ENCODE data around the gene WBP1.

WBP1 gene

GRCh38 chr2:74503506-74504475, 45.6 kb downstream of the WBP1 start:
- no peak for DNase-seq

DNA sequence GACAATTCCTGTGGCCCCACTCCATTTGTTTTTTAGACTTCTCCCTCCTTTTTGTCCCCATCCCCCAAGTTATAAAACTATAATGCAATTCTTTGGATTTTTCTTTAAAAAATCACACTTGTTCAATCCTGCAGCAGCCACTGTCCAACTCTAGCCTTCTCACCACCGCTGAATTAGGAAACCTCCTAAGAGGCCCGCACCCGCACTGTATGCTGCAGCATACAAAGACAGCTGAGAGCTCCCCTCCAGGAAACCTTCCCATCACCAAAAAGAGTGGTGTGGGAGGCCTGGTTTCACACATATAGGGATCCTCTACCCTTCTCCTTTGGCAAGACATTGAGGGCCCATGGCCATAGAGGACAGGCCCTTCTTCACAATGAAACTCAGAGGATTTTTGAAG, 46.4 kb downstream of the WBP1 start:
- no peak for DNase-seq

DNA sequence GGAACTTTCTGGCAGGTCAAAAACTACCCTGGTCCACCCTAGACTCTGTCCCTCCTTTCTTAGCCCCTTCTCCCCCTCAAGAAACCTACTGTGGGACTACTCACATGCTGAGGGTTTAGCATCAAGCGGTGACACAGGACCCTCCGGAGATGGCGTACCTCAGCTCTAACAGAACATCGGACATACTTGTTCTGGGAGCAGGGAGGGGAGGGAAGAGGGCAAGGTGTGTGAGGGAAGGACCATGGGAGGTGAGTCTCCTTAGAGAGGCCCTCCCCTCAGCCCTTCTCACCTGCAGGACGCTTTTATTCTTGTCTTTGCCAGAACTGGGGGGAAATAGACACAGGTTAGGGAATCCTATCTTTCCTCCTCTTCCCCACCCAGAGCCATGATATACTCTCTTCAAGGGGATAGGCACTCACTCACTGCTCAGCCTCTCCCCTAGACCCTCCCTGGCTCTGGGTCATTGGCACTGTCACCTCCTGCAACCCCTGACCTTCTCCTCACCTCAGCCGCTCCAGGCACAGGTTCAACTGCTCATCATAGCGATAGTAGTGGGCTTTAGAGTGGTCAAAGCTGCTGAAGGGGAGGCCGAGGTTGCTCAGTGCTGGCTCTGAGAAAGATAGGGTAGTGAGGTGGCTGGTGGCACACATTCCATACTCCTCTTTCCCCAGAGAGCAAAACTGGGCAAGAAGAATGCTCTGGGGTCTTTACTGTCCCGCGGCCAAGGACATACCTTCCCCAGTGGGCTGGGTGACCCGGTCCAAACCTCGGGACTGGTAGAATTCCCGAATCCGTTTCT, 47.4 kb downstream of the WBP1 start:
- no peak for DNase-seq

DNA sequence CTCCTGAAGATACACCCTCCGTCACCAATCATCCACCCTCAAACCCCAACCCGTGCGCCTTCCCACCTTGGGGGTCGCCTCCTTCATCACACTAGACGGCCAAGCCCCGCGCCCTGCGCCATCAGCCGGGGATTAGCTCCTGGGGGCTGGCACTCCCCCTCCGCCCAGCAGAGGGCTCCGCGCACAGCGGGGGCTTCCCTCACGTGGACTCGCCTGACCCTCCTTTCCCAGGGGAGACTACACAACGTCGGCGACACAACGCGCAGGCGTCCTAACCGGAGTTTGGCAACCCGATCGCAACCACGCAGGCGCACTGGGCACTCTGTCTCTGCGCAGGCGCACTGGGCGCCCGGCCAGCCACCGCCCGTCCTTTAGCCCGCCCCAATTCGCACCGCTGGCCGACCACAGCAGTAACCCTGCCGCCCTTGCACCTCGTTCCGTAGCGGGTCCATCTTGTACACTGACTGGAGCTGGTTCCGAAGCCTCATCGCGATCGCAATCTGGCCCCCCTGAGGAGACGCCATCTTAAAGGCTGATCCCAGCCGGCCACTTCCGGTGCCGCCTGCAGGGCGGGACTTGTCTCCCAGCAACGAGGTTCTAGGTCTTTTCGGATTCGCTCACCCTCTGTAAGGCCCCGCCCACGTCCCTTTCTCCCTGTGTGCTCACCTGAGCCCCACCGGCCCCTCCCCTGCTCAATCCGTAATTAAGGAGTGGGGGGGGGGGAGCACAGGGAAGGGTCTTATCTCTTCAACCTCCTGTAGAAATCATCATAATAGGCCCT, 49.1 kb downstream of the WBP1 start, which contains the start of gene PCGF1:
Gene PCGF1 (minus strand): TSS at position 551 of the 781 bp plus-strand sequence. CDS start 27 bp downstream, at position 524.
- DNase-seq = peak; percentile 98

DNA sequence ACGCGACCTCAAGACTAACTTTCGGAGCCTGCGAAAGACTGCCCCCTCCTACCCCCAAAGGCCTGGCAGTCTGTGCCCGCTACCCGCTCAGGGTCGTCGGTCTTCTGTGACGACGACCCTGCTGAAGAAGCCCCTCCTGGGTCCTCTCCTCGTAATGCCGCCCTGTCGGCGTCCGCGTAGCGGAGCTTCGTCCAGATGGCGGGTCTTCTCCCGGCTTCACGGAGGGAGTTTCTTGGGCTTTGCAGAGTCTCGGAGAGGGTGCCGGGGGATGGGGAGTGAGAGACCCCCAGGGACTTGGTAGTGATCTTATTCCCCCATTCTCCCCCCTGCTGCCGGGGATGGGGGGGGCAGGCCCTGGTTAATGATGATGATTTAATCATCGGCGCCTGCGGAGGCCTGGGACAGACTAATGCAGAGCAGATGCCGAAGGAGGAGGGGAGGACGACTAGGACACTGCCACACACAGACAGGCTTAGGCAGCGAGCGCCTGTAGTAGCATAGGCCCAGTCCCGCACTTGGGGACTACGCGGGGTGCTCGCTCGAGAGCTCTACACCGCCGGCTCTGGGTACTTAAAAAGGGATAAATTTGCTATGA, 49.8 kb downstream of the WBP1 start:
- peak; percentile 94 for DNase-seq

DNA sequence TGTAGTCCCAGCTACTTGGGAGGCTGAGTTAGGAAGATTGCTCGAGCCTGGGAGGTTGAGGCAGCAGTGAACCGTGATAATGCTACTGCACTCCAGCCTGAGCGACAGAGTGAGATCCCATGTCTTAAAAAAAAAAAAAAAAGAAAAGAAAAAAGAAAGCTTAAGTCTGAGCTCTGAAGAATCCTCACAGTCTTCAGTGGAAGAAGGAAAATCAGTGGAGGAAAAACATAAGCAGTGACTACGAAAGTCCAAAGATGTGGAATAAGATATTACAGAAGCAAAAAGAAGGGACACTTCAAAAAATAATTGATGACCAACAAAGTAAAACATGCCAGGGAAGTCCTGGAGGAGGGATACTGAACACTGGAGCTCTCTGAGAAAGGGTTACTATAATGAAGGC, 52.0 kb downstream of the WBP1 start:
- no peak for DNase-seq
